Putamen (tissue), 1 donor: ENCODE measurements around the gene PTEN.
"Not testable (repeated sequence)": the region's sequence is repeated elsewhere in the genome, so short reads cannot be mapped to it uniquely, and the experiment has no call there.

Source experiments
- DNase-seq: peaks from one replicate; pipeline ENCODE4 v3.0.0-alpha.2; 2016; ENCODE audit warnings: low spot score

Gene PTEN

DNA sequence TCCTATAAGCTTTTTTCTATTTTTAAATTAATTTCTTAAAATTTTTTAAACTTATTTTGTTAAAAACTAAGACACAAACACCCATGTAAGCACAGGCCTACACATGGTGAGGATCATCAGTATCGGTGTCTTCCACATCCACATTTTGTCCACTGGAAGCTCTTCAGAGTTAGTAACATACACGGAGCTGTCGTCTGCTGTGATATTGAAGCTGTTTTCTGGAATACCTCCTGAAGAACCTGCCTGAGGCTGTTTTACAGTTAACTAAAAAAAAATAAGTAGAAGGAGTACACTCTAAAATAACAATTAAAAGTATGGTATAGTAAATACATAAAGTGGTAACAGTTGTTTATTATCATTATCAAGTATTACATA lies 17.8 kb upstream of the PTEN start:
- no peak for DNase-seq

DNA sequence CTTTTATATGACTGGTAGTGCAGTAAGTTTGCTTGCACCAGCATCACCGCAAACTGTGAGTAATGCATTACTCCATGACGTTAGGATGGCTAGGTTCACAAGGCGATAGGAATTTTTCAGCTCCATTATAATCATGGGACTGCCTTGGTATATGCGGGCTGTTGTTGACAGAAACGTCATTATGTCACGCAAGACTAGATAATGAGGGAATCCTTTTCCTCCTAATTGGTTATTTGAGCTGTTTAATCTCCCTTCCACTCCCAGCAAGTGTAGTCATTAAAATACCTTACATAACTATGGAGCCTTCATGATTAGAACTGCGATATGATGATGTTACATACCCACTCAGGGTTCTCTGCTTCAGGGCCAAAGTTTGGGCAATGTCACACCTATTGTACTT lies 17.4 kb upstream of the PTEN start:
- DNase-seq, result no peak

DNA sequence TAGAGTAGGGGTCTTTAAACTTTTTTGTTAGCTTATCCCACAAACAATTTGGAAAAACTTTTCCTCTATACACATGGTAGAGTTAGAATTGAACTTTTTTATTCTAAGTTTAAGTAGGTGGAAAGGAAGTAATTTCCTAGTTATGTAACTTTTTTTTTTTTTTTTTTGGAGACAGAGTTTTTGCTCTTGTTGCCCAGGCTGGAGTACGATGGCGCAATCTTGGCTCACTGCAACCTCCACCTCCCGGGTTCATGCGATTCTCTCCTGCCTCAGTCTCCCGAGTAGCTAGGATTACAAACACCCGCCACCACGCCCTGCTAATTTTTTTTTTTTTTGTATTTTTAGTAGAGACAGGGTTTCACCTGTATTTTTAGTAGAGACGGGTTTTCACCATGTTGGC lies 16.7 kb upstream of the PTEN start:
- DNase-seq, result not testable (repeated sequence)

DNA sequence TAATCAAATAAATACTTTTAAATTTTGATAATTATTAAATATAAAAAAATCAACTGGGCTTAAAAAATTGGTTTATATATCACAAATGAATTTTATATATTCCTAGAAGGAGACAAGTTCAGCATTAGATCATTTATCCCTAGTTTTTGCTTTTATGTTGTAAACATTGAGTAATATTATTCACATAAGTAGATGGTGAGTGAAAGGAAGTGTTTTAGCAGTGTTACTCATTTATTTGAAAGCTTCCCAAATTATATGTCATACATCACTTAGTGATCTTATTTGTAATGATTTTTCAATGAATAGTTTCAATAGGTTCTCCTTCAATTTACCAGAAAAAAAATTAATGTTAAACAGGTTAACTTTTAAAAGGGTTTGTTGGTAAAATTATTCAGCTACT lies 15.9 kb upstream of the PTEN start:
- no peak for DNase-seq

DNA sequence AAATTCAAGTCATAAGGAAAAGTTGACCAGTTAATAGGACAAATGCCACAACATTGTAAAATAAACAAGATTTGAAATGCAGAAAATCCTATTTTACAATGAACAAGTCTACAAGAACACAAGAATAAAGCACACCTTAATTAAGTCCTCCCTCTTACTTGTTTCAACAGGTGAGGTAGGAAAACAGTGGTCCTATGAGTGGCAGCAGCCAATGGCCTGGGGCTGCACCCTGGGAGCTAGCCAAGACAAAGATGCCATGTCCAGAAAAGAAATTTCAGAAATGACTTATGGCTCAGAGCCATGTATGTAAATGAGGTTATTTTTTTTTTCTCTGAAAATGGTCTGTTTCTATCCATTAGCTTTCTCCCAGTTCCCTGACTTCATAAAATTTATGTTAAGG lies 14.4 kb upstream of the PTEN start:
- no peak for DNase-seq

DNA sequence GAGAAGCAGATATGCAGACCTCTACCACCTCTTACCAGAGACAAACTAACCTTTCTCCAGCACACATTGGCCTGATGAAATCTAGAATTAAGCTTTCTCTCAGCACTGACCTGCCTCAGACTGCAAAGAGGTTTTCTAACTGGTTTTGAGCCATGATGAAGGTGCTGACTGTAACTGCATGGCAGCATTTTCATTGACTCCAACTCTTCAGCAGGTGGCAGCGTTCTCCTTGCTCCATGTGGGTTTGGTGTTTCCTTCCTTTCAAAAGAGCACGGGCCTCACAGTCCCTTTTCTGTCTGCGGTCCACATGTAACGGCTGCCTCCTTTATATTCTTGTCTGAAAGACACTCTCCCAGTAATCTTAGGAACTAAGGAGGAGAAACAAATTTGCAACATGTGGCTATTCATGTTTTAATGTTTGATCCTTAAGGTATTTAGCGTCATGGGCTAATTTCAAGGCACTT lies 12.7 kb upstream of the PTEN start:
- peak; percentile 22 for DNase-seq

DNA sequence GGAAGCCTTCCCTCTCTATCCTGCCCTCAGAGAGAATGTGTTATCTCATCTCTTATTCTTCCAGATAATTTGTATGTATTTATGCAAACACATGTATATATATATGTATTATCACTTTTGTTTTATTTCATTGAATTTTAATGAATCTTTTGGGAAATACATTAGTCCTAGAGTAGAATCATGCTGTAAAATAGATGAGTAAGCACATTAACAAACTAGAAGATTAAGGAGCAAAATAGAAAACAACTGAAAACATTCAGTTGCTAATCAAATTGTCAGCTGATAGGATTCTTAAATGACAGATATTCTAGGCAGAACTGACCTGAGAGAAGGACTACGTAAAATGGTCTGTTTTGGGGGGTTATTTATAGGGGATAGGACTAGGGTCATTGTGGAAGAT lies 11.3 kb upstream of the PTEN start:
- no peak for DNase-seq

DNA sequence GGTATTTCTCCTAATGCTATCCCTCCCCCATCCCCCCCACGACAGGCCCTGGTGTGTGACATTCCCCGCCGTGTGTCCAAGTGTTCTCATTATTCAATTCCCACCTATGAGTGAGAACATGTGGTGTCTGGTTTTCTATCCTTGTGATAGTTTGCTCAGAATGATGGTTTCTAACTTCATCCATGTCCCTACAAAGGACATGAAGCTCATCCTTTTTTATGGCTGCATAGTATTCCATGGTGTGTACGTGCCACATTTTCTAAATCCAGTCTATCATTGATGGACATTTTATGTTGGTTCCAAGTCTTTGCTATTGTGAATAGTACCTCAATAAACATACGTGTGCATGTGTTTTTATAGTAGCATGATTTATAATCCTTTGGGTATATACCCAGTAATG lies 8.2 kb upstream of the PTEN start:
- not testable (repeated sequence) for DNase-seq

DNA sequence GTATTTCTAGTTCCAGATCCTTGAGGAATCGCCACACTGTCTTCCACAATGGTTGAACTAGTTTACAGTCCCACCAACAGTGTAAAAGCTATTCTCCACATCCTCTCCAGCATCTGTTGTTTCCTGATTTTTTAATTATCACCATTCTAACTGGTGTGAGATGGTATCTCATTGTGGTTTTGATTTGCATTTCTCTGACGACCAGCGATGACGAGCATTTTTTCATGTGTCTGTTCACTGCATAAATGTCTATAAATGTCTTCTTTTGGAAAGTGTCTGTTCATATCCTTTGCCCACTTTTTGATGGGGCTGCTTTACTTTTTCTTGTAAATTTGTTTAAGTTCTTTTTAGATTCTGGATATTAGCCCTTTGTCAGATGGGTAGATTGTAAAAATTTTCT lies 7.8 kb upstream of the PTEN start:
- DNase-seq, result not testable (repeated sequence)

DNA sequence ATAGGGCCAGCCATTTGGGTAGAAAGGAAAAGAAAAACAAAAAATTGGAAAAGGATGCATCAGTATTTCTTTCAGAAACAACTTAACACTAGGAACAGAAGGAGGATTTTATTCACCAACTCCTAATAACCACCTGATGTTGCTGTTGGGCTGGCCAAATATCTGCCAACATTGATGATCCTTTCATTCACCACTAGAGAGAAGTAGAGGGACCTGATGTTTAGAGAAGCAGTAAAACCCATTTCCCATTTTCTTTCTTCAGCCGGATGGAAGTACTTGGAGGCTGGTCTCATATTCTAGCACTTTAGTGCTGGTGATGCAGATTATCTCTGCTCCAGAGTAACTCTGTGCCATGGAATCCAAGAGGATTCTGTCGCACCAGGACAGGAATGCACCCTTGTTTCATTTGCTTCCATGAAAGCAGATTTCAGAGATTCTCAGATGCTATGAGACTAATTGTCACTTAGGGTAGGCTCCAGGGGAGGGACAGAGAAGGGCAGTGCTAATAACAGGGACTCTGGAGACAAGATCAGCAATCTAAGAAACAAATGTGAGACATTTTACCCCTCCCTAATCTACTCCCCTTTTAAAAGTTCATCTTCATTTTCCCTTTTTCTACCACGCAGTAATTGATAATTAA lies 3.1 kb upstream of the PTEN start:
- DNase-seq, result peak; percentile 33

DNA sequence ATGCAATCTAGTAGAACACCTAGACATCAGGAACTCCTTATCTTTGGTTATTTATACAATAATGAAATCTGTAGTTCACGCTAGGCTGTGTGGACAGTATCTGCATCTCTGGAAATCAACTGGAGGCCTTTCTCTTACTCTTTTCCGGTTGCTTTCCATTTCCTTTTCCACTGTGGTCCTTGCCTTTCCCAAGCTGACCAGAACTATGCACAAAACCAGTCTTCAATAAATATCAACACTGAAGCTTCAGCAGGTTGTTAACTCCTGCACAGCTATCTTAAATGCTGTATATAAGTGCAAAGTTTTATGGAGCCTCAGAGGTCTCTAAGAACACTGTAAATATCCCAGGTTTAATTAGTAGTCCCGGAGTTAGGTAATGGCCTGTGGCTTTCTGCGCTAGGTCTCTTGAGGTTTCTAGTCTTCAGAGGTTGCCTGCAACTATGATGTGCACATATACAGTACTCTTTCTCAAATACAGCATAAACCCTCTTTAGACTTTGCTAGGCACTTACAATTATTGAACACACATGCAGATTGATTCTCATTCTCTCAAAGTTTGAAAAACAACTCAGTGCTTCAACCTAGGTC lies 2.5 kb upstream of the PTEN start:
- DNase-seq, result no peak

DNA sequence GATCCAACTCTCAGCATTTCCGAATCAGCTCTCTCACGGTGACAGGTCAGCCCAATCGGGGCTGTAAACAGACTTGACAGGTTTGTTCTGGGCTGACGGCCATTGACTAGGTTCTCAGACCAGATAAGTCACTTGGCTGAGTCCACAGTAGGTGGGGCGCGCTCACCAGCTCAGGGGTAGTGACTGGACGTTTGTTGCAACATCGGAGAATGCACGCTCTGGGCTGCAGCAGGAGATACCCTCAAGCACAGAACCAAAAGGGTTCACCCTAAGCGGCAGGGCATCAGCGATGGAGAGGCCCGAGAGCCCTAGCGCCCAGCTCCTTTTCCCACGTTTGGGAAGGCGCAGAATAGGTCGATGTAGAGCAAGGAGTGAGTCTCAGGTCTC lies 1.9 kb upstream of the PTEN start:
- peak; percentile 33 for DNase-seq

DNA sequence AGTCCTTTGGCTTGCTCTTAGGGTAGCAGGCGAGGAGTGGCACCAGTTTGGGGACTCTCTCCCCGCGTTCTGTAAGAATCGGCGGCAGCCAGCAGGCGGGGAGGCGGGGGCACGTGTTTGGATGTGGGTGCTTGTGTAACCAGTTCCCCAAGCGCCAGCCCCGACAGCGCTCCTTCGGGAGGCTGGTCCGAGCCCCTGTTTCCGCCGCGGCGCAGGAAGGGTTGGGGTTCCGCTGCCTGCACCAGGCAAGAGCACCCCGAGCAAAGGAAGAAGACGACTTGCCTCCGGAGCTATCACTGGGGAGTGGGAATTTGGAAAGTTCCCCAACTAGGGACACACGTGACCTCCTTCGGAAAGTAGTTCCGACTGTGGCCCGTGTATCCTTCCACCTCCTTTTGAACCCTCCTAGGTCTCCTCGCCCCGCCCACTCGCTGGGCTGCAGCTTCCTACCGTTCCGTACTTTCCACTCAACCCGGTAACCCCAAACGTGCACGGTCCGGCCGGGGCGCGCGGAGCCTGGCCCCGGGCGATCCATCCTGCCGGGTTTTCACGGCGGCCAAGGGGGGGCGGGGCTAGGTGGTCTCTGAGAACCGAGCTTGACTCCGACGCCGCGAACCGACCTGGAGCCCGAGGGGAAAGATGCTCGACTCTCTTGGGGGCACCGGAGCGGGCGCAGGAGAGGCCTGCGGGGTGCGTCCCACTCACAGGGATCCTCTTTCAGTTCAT lies 1.3 kb upstream of the PTEN start:
- DNase-seq, result peak; percentile 94

DNA sequence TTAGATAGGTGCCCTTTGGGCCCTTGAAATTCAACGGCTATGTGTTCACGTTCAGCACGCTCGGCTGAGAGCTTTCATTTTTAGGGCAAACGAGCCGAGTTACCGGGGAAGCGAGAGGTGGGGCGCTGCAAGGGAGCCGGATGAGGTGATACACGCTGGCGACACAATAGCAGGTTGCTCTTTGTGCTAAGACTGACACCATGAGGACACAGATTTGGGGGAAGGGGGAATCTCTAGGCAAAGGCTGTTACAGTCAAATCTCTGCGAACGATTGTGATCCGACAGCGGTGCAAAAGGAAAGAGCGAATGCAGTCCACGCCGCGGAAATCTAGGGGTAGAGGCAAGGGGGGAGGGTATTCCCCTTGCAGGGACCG lies 759 bp upstream of the PTEN start:
- DNase-seq, result peak; percentile 63

DNA sequence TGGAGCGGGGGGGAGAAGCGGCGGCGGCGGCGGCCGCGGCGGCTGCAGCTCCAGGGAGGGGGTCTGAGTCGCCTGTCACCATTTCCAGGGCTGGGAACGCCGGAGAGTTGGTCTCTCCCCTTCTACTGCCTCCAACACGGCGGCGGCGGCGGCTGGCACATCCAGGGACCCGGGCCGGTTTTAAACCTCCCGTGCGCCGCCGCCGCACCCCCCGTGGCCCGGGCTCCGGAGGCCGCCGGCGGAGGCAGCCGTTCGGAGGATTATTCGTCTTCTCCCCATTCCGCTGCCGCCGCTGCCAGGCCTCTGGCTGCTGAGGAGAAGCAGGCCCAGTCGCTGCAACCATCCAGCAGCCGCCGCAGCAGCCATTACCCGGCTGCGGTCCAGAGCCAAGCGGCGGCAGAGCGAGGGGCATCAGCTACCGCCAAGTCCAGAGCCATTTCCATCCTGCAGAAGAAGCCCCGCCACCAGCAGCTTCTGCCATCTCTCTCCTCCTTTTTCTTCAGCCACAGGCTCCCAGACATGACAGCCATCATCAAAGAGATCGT lies 598 bp downstream of the PTEN start:
- not testable (repeated sequence) for DNase-seq

DNA sequence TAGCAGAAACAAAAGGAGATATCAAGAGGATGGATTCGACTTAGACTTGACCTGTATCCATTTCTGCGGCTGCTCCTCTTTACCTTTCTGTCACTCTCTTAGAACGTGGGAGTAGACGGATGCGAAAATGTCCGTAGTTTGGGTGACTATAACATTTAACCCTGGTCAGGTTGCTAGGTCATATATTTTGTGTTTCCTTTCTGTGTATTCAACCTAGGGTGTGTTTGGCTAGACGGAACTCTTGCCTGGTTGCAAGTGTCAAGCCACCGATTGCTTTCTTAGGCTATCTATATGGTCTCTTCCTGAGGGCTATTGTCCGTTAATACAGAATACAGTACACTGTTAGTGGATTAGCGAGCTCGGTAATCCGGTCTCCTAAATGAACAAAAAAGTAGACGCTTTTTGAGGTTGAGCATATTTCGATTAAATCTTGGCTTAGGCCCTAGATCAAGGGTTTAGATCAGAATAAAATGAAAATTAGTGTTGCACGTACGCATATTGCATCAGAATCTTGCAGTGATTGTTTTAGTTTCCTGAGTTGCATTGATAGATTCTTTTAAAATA lies 1.2 kb downstream of the PTEN start:
- peak; percentile 39 for DNase-seq

DNA sequence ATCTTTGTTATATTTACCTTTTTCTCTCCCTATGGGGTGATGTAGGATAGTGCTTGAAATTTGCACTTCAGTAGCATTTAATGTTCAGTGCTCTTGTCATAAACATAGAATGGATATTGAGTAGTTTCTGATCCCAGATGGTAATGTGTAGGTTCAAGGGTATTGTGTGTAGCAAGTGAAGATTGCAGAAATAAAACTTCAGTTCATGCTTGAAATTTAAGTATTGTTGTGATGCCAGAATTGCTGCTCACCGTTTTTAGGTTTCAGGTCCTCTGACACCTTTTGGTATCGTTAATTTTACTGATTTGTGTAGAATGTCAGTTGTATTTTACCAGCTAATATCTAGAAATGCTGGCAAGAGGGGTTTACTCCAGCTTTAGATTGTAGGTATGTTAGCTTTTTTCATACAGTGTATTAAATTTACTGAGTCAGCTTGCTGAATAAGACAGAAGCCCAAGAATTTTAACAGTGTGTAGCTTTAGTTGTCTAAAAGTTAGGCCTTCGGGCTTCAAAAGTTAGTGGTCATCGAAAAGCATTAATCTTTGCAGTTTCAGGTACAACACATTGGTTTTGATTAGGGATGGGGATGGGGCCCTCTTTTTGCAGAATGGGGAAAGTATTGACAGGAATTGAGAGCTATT lies 1.9 kb downstream of the PTEN start:
- DNase-seq, result no peak

DNA sequence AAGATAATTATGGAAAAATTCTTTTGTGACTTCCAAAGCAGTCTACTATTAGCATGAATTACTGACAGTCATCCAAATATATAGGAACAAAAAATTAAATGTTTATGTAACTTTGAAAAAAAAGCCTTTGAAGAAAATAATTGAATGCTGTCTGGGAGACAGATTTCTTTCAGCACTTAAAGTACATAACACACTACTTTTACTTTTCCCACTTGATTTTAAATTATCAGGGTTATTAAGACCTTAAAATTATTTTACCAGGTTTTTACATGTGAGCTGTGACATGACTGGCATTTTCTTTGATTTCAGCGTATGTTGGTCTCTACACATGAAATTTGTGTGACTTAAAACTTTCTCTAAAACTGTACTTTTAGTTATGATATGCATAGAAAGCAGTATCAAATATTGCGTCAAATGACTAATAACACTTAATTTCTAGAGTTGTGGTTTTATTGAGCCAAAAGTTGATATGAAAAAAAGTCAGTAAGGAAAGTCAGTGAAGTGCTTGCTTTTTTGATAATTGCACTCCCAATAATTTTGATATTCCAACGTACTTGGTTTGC lies 3.1 kb downstream of the PTEN start:
- DNase-seq, result no peak

DNA sequence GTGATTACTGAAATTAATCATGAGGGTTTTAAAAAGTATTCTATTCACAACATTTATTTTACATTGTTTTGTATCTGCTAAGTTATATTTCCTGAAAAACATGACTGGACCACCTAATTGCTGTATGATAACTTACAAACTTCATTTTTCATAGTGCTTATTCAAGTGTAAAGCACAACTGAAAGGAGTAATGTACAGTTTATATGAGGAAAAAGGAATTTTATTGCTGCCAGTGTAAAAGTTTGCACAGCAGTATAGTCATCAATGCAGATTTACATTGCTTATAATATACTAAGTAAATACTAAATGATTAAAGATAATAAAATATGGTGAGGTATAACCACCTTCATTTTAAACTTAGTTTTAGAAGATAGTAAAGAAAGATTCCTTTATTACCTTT lies 4.0 kb downstream of the PTEN start:
- DNase-seq, result no peak

DNA sequence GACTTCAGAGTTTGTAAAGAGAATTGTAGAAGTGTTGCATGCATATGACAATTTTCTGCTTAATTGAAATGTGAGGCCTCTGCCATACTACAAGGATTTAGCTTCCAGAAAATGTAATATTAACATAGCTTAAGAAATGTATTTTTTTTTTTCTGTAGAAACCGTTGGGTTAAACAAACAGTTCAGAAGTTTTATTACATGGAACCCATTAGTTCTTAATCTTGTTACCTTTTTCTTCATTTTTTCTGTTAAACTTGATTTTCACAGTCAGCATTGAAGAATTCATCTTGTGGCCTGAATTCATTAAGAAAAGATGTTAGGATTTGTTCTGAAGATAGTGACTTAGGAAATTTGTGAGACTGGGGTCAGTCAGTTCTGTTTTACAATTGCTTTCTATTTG lies 4.9 kb downstream of the PTEN start:
- DNase-seq, result no peak

DNA sequence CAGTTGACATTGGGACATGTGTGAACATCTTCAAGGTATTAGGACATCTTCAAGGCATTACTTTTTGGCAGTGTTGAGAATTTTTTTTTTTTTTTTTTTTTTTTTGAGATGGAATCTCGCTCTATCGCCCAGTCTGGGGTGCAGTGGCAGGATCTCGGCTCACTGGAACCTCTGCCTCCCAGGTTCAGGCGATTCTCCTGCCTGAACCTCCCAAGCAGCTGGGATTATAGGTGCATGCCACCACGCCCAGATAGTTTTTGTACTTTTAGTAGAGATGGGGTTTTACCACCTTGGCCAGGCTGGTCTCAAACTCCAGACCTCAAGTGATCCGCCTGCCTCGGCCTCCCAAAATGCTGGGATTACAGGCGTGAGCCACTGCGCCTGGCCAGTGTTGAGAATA lies 5.7 kb downstream of the PTEN start:
- DNase-seq, result not testable (repeated sequence)
